Measurements from ENCODE around the gene TRA2B.

TRA2B gene

DNA sequence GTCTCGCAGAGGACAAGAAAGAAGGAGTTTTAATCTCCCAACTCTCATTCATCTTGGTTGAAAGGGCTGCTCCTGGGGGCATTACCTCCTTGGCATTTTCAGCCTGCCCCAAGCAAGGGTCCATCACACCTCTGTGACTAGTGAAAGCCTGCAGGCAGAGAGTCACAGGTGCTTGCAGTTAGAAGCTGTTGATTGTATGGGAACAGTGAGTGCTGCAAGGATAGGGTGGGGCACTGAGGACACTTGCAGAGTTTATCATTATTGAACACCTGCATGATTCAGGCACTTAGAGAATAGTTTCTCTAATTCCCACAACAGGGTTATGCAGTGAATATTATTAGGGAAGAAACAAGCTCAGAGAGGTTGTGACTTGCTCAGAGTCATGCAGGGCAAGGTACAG is 71.3 kb downstream of the TRA2B start:
- DNase-seq: no peak
